GM19438 (cell line): ENCODE measurements around the gene RPS6KC1.
"Not testable (repeated sequence)": the region's sequence is repeated elsewhere in the genome, so short reads cannot be mapped to it uniquely, and the experiment has no call there.

Experiments
- ATAC-seq: cut with Tn5 transposase; IDR thresholded peaks from one replicate; pipeline ENCODE4 v1.9.1; 2021; ENCODE audit warnings: low read depth; ENCODE audit not compliant: unreplicated experiment

The RPS6KC1 gene

GRCh38 chr1:213269829-213270228, 218.8 kb downstream of the RPS6KC1 start:
- ATAC-seq, result no peak

- ATAC-seq, result no peak
Measured at GRCh38 chr1:213273546-213273945, 222.5 kb downstream of the RPS6KC1 start.

DNA sequence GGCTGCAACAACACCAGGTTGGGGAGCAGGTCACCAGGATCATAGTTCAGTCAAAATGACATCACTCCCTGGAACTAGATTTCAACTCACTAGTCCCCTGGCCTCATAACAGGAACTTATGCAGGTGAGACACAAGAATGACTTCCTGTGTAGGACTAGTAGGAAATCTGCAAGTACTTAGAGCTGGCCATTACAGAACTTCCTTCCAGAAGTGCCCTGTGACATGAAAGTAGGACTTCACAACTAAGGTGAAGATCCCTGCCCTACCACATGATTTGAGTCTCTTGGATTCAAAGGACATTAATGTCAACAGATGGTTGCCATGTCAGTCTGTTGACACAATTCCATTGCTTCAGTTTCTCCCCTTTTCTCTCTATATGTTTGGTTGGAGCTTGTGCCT, 223.1 kb downstream of the RPS6KC1 start:
- ATAC-seq, result no peak

DNA sequence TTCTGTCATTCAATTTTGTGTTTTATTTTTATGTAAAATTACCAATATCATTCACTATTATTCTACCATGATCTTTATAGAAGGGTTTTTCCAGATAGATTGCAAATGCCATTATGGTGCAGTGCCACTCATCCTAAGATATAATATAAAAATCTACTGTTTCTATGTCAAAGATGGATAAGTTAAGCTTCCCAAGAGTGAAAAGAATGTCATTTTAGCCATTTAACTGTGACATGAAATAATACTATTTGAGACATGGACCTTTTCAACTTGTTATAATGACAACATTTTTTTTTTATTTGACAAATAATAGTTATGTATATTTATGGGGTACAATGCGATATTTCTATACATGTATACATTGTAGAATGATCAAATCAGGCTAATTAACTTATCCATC, 224.3 kb downstream of the RPS6KC1 start:
- ATAC-seq, result no peak

DNA sequence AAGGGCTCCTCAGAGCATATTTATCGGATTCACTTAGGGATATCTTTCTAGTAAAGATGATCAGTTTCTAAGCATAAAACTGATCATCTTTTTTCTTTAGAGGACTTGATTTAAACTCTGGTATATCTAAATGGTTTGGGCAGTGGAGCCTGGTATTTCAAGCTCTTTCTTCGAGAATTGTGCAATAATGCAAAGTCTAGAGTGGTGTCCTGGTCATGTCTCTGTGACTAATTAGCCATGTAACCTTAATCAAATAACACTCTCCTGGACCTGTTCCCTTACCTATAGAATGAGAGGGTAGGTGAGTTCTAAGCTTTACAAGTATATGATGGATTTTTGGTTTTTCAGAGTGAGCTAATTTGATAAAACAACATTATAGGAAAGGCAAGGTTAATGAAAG, 225.2 kb downstream of the RPS6KC1 start:
- no peak for ATAC-seq

GRCh38 chr1:213277036-213277435, 226.0 kb downstream of the RPS6KC1 start:
- ATAC-seq, result no peak

DNA sequence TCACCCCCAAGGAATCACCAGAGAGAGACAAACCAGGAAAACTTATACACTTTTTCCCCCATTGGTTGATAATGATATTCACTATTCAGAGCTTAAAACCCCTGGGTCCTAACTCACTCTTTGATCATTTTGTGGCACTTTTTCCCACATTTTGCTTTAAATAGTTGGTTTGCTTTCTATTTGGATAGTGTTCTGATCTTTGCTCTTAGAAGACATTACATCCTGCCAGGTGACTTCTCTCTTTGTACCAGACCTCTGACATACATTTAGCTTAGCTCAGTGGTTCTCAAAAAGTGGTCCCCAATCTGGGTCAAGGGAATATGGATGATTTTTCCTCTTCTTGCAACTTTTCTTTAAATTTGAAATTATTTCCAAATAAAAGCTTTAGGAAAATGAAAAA, 228.4 kb downstream of the RPS6KC1 start:
- no peak for ATAC-seq

DNA sequence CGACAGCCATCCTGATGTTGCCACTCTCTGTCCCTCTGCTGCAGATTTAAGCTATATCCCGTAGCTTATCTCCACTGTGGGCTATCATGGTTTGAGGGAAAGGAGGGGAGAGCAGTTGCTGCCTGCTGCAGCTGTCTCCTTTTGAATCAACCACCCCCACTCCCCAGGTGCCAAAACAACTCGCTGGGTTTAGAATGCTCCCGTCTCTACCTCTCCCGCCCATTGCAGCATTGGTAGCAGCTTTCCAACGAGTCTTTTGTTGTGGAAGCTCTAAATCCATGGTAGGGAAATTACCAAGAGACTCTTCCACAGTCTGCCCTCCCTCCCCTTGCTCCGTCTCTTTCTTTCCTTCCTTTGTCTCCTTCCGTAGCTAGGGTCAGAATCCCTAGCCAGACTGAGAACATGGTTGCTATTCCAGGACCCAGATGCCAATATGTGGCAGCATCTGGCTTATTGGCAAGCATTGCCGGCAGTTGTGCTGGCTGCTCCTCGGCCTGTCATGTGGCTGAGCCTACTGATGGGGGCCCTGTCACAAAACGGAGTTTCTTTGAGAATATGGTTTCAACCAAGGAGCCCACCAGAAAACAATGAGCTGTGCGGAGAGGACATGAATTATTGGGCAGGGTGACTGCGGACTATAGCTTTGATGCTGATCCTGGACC, 230.7 kb downstream of the RPS6KC1 start:
- no peak for ATAC-seq

- no peak for ATAC-seq
Measured at GRCh38 chr1:213284626-213285025, 233.6 kb downstream of the RPS6KC1 start.

GRCh38 chr1:213286235-213286634, 235.2 kb downstream of the RPS6KC1 start:
- no peak for ATAC-seq

- no peak for ATAC-seq
Measured at GRCh38 chr1:213287987-213288386, 236.9 kb downstream of the RPS6KC1 start.

DNA sequence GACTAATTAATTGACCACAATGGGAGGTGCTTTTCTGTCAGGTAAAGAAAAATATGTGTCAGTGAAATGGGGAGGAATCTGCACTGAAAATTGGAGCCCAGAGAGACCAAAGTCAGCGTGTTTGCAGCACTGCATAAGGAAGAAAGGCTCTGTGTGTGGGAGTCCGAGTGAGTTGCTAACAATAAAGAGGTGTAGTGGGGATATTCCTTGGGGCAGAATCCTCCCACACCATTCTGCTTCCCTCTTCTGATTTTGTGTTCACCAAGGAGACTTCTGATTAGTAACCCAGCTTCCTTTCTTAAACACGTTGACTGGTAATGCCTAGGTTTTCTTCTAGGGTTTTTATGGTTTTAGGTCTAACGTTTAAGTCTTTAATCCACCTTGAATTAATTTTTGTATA, 240.5 kb downstream of the RPS6KC1 start:
- ATAC-seq, result no peak

- no peak for ATAC-seq
Measured at GRCh38 chr1:213292614-213293013, 241.6 kb downstream of the RPS6KC1 start.

DNA sequence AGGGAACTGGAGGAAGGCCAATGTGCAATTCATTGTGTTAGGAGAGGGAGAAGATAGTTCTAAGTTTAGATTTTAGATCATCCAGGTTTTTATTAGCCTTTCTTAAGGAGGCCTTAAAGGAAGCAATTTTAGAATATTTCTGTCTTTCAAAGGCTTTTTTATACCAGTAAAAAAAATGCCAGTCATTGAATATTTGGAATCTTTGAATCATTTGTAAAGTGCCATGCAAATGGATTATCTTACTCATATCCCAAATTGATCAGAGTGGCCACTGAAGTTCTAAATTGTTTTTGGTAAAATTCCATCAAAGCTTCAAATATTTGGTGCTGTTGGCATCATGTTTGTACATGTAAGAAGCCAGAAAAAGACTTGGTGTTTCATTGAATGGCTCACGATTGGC, 244.8 kb downstream of the RPS6KC1 start:
- ATAC-seq, result no peak

DNA sequence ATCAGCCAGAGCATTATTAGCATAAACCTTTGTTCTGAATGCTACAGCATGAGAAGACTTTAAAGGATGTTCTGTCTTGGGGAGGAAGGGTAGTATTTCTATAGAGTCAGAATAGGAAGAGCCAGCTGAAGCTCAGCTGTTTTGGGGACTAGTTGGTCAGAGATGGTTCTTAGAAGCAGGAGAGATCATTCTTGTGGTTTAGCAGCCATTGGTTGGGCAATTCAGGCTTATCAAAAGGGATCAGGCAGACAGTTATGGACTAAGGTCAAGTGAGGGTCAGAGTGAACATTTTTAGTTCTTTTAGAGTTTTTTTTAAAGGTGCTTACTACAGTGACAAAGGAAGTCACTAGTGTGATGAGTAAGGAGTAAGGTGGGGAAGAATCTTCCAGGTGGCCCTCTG, 245.5 kb downstream of the RPS6KC1 start:
- ATAC-seq, result no peak

DNA sequence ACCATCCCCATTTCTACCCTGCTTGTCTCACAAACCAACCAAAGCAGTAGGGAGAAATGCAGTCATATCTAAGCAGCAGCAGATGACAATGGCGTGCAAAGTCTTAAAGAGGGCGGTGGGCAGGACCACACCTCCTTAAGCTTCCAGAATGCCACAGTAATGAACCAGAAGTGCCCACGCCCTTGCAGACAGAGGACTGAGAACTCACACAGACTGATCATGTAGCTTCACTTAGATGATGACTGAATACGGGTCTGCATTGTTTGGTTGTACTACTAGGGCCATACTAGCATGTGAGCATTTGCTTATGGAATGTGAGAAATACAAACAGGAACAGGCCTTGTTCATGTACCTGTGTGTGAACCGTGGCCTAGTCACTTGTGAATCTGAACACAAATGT, 246.0 kb downstream of the RPS6KC1 start:
- ATAC-seq, result no peak

DNA sequence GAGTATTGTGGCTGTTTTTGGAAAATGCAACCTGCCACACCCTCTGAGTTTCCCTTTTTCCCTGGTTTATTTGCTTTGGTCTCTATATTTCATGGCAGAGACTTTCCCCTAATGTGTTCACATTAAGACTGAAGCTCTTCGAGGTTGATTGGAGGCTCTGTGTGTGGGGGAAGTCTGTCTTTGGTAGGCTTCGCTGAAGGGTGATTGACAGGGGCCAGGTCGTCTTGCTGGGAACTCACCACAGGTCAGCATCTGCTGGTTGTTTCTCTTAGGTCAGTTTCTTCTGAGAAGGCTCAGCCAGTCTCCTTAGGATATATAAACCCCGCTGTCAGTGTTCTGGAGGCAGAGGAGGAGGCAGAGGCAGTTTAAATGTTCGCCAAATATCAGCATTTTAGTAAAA, 249.4 kb downstream of the RPS6KC1 start:
- no peak for ATAC-seq

DNA sequence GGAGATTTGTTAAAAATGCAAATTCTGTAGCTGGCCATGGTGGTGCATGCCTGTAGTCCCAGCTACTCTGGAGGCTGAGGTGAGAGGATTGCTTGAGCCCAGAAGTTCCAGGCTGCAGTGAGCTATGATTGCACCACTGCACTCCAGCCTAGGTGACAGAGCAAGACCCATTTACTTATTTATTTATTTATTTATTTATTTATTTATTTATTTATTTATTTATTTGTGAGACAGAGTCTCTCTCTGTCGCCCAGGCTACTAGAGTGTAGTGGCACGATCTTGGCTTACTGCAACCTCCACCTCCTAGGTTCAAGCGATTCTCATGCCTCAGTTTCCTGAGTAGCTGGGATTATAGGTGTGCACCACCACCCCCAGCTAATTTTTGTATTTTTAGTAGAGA, 250.5 kb downstream of the RPS6KC1 start:
- not testable (repeated sequence) for ATAC-seq

- ATAC-seq, result no peak
Measured at GRCh38 chr1:213303286-213303685, 252.2 kb downstream of the RPS6KC1 start.

GRCh38 chr1:213315571-213315970, 264.5 kb downstream of the RPS6KC1 start:
- no peak for ATAC-seq

GRCh38 chr1:213318458-213318857, 267.4 kb downstream of the RPS6KC1 start:
- not testable (repeated sequence) for ATAC-seq

- no peak for ATAC-seq
Measured at GRCh38 chr1:213320191-213320870, 269.3 kb downstream of the RPS6KC1 start.
